TTC549 (cell line): Measurements from ENCODE around the gene TRIM3.

ENCODE experiments used
- FAIRE-seq: peaks from 2 replicates; lab custom pipeline; 2012; peaks lifted over from hg19 to GRCh38; lab: Jason Lieb, UNC

The TRIM3 gene

GRCh38 chr11:6480299-6480914 lies 6.7 kb upstream of the TRIM3 start:
- FAIRE-seq: no peak

GRCh38 chr11:6476571-6476970 lies 2.8 kb upstream of the TRIM3 start:
- no peak for FAIRE-seq

GRCh38 chr11:6475936-6476335 lies 2.2 kb upstream of the TRIM3 start:
- no peak for FAIRE-seq

GRCh38 chr11:6474806-6475500 lies 1.2 kb upstream of the TRIM3 start:
- FAIRE-seq: no peak

GRCh38 chr11:6474413-6474792 lies 662 bp upstream of the TRIM3 start:
- FAIRE-seq: no peak

GRCh38 chr11:6472934-6473333 lies 807 bp downstream of the TRIM3 start:
- FAIRE-seq: no peak

- no peak for FAIRE-seq
Observed at GRCh38 chr11:6469599-6469998, 4.1 kb downstream of the TRIM3 start.

GRCh38 chr11:6468712-6469495 lies 4.8 kb downstream of the TRIM3 start:
- no peak for FAIRE-seq

- FAIRE-seq: no peak
Observed at GRCh38 chr11:6459099-6459450, 14.7 kb downstream of the TRIM3 start.

GRCh38 chr11:6458352-6459098 lies 15.2 kb downstream of the TRIM3 start:
- FAIRE-seq: no peak

GRCh38 chr11:6457581-6458320 lies 16.0 kb downstream of the TRIM3 start:
- FAIRE-seq: no peak

GRCh38 chr11:6456361-6457073 lies 17.2 kb downstream of the TRIM3 start:
- FAIRE-seq: no peak

- no peak for FAIRE-seq
Observed at GRCh38 chr11:6455070-6455469, 18.7 kb downstream of the TRIM3 start.

GRCh38 chr11:6453152-6453551 lies 20.6 kb downstream of the TRIM3 start:
- no peak for FAIRE-seq

GRCh38 chr11:6452219-6452618 lies 21.5 kb downstream of the TRIM3 start:
- no peak for FAIRE-seq

- FAIRE-seq: no peak
Observed at GRCh38 chr11:6448574-6448973, 25.2 kb downstream of the TRIM3 start.

GRCh38 chr11:6443269-6444003 lies 30.3 kb downstream of the TRIM3 start:
- no peak for FAIRE-seq

GRCh38 chr11:6442441-6442840 lies 31.3 kb downstream of the TRIM3 start:
- no peak for FAIRE-seq

- FAIRE-seq: no peak
Observed at GRCh38 chr11:6440906-6441358, 32.8 kb downstream of the TRIM3 start, which contains the start of gene HPX. HPX (minus strand) TSS chr11:6440987; CDS start chr11:6440963, 24 bp downstream.

GRCh38 chr11:6438979-6439571 lies 34.7 kb downstream of the TRIM3 start:
- FAIRE-seq: no peak
